HepG2 (cell line): ENCODE measurements around the gene NAP1L1. TPM values are rescaled to one million over a fixed set of nuclear protein-coding genes. Genes with fewer than 3 reads are reported as not detected.

ENCODE experiments used
- DDIT3 ChIP-seq: sonication (generic); formaldehyde crosslinking; IDR thresholded peaks from 2 replicates; pipeline ENCODE4 v1.4.0; 2020; ENCODE audit warnings: mild to moderate bottlenecking, missing genetic modification reagents
- DR1 ChIP-seq: sonication (generic); formaldehyde crosslinking; IDR thresholded peaks from 2 replicates; pipeline ENCODE4 v1.8.0; 2021; ENCODE audit warnings: mild to moderate bottlenecking, missing genetic modification reagents, inconsistent platforms
- GATAD2A ChIP-seq: IDR thresholded peaks from 2 replicates; pipeline ENCODE4 v1.6.1; 2016
- HDAC1 ChIP-seq: sonication (generic); formaldehyde crosslinking; IDR thresholded peaks from 2 replicates; pipeline ENCODE4 v1.5.1; 2020; ENCODE audit warnings: mild to moderate bottlenecking, missing genetic modification reagents
- HMG20A ChIP-seq: IDR thresholded peaks from 2 replicates; pipeline ENCODE4 v1.6.1; 2016; ENCODE audit warnings: borderline replicate concordance
- HNF1A ChIP-seq, 2 experiments: sonication (generic) in 1 of 2; formaldehyde crosslinking in 1 of 2; IDR thresholded peaks; 2 replicates each; pipeline versions ENCODE4 v1.4.0 to v1.6.1; 2016 to 2020; ENCODE audit warnings: borderline replicate concordance in 1 of 2, low read depth in 1 of 2, mild to moderate bottlenecking in 1 of 2, missing genetic modification reagents in 1 of 2
- HNRNPUL1 ChIP-seq: fragments of 200-400 bp; formaldehyde crosslinking; IDR thresholded peaks from 2 replicates; pipeline ENCODE4 v1.6.1; 2017; ENCODE audit warnings: low read depth, mild to moderate bottlenecking, low read length, moderate library complexity
- ZKSCAN5 ChIP-seq: sonication (generic); formaldehyde crosslinking; IDR thresholded peaks from 2 replicates; pipeline ENCODE4 v1.5.1; 2020; ENCODE audit warnings: mild to moderate bottlenecking, missing genetic modification reagents
- ZNF331 ChIP-seq: sonication (generic); formaldehyde crosslinking; IDR thresholded peaks from 2 replicates; pipeline ENCODE4 v1.4.0; 2020; ENCODE audit warnings: missing genetic modification reagents
- ZNF468 ChIP-seq: sonication (generic); formaldehyde crosslinking; IDR thresholded peaks from 2 replicates; pipeline ENCODE4 v1.8.0; 2022; ENCODE audit warnings: mild to moderate bottlenecking, moderate library complexity, missing genetic modification reagents
- ZNF580 ChIP-seq: IDR thresholded peaks from 2 replicates; pipeline ENCODE4 v1.6.1; 2016; ENCODE audit warnings: low read depth, borderline replicate concordance
- ZNF713 ChIP-seq: sonication (generic); formaldehyde crosslinking; IDR thresholded peaks from 2 replicates; pipeline ENCODE4 v1.4.0; 2020; ENCODE audit warnings: mild to moderate bottlenecking, missing genetic modification reagents
- polyA plus RNA-seq, 8 experiments: library from polyadenylated mRNA; depleted of rRNA in 3 of 8; stranded (reverse) in 7 of 8; unstranded in 1 of 8; fragments of >200 nt; fragmentation: Illumina TruSeq in 4 of 8; extraction: Trizol in 4 of 8; gene quantifications; 2 replicates each; pipeline versions ENCODE4 v1.2.1 to v1.2.3, GENCODE V29; 2011 to 2016; ENCODE audit warnings: low read depth in 4 of 8, missing spikeins in 1 of 8, mixed read lengths in 1 of 8; ENCODE audit not compliant: insufficient read depth in 1 of 8
- total RNA-seq, 5 experiments: library from RNA; depleted of rRNA; stranded (reverse); fragments of >200 nt; fragmentation: Illumina TruSeq; extraction: Trizol; gene quantifications; 2 replicates each; pipeline ENCODE4 v1.2.3, GENCODE V29; 2016; ENCODE audit warnings: low read depth in 1 of 5
- TF ChIP-seq, protein P1 (sequence below): sonication (generic); formaldehyde crosslinking; IDR thresholded peaks from 2 replicates; pipeline ENCODE4 v1.9.0; 2021; ENCODE audit warnings: mild to moderate bottlenecking, missing genetic modification reagents
- TF ChIP-seq, protein P2 (sequence below): sonication (generic); formaldehyde crosslinking; IDR thresholded peaks from 2 replicates; pipeline ENCODE4 v1.4.0; 2020; ENCODE audit warnings: missing genetic modification reagents, low read depth, mild to moderate bottlenecking, borderline replicate concordance
- TF ChIP-seq, protein P3 (sequence below): sonication (generic); formaldehyde crosslinking; IDR thresholded peaks from 2 replicates; pipeline ENCODE4 v1.4.0; 2020; ENCODE audit warnings: missing genetic modification reagents

Gene NAP1L1
- total and polyA plus RNA-seq, 2 of the 13 experiments (the other 11 are each of a cell fraction or from before 2014, with no cell fraction given): 207 to 309 TPM

GRCh38 chr12:75990189-75990912 lies 94.1 kb downstream of the NAP1L1 start (continued):
- TF ChIP-seq ZNF580 (CRISPR knock-in tag): no peak
- TF ChIP-seq GATAD2A (CRISPR knock-in tag): peak; percentile 99
- peak; percentile 79 for TF ChIP-seq HNF1A (IDR thresholded peaks at IDR 0.05; ENCODE audit: low read depth)
- TF ChIP-seq HNF1A (CRISPR knock-in tag; IDR thresholded peaks at IDR 0.05; ENCODE audit: borderline replicate concordance): peak; percentile 92
- TF ChIP-seq ZKSCAN5: no peak
- TF ChIP-seq, protein P1, sequence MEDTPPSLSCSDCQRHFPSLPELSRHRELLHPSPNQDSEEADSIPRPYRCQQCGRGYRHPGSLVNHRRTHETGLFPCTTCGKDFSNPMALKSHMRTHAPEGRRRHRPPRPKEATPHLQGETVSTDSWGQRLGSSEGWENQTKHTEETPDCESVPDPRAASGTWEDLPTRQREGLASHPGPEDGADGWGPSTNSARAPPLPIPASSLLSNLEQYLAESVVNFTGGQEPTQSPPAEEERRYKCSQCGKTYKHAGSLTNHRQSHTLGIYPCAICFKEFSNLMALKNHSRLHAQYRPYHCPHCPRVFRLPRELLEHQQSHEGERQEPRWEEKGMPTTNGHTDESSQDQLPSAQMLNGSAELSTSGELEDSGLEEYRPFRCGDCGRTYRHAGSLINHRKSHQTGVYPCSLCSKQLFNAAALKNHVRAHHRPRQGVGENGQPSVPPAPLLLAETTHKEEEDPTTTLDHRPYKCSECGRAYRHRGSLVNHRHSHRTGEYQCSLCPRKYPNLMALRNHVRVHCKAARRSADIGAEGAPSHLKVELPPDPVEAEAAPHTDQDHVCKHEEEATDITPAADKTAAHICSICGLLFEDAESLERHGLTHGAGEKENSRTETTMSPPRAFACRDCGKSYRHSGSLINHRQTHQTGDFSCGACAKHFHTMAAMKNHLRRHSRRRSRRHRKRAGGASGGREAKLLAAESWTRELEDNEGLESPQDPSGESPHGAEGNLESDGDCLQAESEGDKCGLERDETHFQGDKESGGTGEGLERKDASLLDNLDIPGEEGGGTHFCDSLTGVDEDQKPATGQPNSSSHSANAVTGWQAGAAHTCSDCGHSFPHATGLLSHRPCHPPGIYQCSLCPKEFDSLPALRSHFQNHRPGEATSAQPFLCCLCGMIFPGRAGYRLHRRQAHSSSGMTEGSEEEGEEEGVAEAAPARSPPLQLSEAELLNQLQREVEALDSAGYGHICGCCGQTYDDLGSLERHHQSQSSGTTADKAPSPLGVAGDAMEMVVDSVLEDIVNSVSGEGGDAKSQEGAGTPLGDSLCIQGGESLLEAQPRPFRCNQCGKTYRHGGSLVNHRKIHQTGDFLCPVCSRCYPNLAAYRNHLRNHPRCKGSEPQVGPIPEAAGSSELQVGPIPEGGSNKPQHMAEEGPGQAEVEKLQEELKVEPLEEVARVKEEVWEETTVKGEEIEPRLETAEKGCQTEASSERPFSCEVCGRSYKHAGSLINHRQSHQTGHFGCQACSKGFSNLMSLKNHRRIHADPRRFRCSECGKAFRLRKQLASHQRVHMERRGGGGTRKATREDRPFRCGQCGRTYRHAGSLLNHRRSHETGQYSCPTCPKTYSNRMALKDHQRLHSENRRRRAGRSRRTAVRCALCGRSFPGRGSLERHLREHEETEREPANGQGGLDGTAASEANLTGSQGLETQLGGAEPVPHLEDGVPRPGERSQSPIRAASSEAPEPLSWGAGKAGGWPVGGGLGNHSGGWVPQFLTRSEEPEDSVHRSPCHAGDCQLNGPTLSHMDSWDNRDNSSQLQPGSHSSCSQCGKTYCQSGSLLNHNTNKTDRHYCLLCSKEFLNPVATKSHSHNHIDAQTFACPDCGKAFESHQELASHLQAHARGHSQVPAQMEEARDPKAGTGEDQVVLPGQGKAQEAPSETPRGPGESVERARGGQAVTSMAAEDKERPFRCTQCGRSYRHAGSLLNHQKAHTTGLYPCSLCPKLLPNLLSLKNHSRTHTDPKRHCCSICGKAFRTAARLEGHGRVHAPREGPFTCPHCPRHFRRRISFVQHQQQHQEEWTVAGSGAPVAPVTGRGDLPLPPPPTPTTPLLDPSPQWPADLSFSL (CRISPR knock-in tag): peak; percentile 80
- no peak for TF ChIP-seq DR1 (CRISPR knock-in tag)
- no peak for TF ChIP-seq HNRNPUL1
- peak; percentile 98 for TF ChIP-seq HMG20A (CRISPR knock-in tag)
- TF ChIP-seq, protein P2, sequence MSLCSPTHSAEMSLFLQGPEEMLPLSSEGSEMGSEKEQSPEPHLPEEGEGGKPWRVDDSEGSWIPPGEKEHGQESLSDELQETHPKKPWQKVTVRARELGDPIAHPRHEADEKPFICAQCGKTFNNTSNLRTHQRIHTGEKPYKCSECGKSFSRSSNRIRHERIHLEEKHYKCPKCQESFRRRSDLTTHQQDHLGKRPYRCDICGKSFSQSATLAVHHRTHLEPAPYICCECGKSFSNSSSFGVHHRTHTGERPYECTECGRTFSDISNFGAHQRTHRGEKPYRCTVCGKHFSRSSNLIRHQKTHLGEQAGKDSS (CRISPR knock-in tag): no peak
- no peak for TF ChIP-seq ZNF713 (CRISPR knock-in tag)
- TF ChIP-seq, protein P3, sequence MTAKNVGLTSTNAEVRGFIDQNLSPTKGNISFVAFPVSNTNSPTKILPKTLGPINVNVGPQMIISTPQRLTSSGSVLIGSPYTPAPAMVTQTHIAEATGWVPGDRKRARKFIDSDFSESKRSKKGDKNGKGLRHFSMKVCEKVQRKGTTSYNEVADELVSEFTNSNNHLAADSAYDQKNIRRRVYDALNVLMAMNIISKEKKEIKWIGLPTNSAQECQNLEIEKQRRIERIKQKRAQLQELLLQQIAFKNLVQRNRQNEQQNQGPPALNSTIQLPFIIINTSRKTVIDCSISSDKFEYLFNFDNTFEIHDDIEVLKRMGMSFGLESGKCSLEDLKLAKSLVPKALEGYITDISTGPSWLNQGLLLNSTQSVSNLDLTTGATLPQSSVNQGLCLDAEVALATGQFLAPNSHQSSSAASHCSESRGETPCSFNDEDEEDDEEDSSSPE: peak; percentile 52
- no peak for TF ChIP-seq ZNF468 (CRISPR knock-in tag)
- peak; percentile 85; the same call in 1 of the 2 replicates for TF ChIP-seq DDIT3 (CRISPR knock-in tag)
- TF ChIP-seq HDAC1 (CRISPR knock-in tag): peak; percentile 79
- peak; percentile 70 for TF ChIP-seq ZNF331 (CRISPR knock-in tag)
